ENCODE results near the gene MCCC1.

Gene MCCC1

DNA sequence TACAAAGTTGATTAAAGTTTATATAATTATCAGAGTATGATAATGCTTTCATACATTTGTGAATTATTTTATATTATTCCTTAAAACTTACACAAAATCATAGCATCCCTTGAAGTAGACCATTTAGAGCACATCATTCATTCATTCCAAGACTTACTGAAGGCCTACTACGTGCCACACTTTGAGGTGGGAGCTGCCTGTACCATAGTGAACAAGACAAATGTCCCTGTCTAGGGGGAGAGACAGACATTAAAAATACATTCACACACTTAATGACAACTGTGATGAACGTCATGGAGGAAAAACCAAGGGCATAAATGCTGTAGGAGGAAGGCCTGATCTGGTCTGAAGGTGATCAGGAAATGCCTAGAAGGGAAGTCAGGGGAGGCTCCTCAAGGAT is 12.1 kb downstream of the MCCC1 start:
- TF ChIP-seq PPARA (CRISPR knock-in tag; IDR thresholded peaks at IDR 0.05; ENCODE audit: borderline replicate concordance) (no peak), OSR1 (CRISPR knock-in tag; IDR thresholded peaks at IDR 0.05) (no peak), ISL1 (CRISPR knock-in tag; IDR thresholded peaks at IDR 0.05) (no peak), ARNTL (CRISPR knock-in tag; IDR thresholded peaks at IDR 0.05; ENCODE audit: borderline replicate concordance, low read depth) (no peak), ZC3H10 (CRISPR knock-in tag; IDR thresholded peaks at IDR 0.05) (no peak), ESRRG (CRISPR knock-in tag; IDR thresholded peaks at IDR 0.05) (no peak), SNAI2 (CRISPR knock-in tag; IDR thresholded peaks at IDR 0.05) (no peak), ZFP3 (CRISPR knock-in tag; IDR thresholded peaks at IDR 0.05) (no peak), TOX (CRISPR knock-in tag; IDR thresholded peaks at IDR 0.05; ENCODE audit: borderline replicate concordance) (no peak), ZFP30 (CRISPR knock-in tag; IDR thresholded peaks at IDR 0.05) (no peak), BACH2 (CRISPR knock-in tag; IDR thresholded peaks at IDR 0.05; ENCODE audit: borderline replicate concordance) (no peak), ZNF565 (CRISPR knock-in tag; conservative IDR thresholded peaks at IDR 0.05; ENCODE audit: low read depth) (no peak), RARB (CRISPR knock-in tag; IDR thresholded peaks at IDR 0.05) (no peak), ZNF8 (CRISPR knock-in tag; IDR thresholded peaks at IDR 0.05) (no peak), ZNF70 (CRISPR knock-in tag; IDR thresholded peaks at IDR 0.05) (no peak)
- TF ChIP-seq, protein P1, sequence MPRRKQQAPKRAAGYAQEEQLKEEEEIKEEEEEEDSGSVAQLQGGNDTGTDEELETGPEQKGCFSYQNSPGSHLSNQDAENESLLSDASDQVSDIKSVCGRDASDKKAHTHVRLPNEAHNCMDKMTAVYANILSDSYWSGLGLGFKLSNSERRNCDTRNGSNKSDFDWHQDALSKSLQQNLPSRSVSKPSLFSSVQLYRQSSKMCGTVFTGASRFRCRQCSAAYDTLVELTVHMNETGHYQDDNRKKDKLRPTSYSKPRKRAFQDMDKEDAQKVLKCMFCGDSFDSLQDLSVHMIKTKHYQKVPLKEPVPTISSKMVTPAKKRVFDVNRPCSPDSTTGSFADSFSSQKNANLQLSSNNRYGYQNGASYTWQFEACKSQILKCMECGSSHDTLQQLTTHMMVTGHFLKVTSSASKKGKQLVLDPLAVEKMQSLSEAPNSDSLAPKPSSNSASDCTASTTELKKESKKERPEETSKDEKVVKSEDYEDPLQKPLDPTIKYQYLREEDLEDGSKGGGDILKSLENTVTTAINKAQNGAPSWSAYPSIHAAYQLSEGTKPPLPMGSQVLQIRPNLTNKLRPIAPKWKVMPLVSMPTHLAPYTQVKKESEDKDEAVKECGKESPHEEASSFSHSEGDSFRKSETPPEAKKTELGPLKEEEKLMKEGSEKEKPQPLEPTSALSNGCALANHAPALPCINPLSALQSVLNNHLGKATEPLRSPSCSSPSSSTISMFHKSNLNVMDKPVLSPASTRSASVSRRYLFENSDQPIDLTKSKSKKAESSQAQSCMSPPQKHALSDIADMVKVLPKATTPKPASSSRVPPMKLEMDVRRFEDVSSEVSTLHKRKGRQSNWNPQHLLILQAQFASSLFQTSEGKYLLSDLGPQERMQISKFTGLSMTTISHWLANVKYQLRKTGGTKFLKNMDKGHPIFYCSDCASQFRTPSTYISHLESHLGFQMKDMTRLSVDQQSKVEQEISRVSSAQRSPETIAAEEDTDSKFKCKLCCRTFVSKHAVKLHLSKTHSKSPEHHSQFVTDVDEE (CRISPR knock-in tag; IDR thresholded peaks at IDR 0.05): no peak
- TF ChIP-seq, protein P2, sequence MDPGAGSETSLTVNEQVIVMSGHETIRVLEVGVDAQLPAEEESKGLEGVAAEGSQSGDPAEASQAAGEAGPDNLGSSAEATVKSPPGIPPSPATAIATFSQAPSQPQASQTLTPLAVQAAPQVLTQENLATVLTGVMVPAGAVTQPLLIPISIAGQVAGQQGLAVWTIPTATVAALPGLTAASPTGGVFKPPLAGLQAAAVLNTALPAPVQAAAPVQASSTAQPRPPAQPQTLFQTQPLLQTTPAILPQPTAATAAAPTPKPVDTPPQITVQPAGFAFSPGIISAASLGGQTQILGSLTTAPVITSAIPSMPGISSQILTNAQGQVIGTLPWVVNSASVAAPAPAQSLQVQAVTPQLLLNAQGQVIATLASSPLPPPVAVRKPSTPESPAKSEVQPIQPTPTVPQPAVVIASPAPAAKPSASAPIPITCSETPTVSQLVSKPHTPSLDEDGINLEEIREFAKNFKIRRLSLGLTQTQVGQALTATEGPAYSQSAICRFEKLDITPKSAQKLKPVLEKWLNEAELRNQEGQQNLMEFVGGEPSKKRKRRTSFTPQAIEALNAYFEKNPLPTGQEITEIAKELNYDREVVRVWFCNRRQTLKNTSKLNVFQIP (CRISPR knock-in tag; IDR thresholded peaks at IDR 0.05; ENCODE audit: borderline replicate concordance, low read depth): no peak
- TF ChIP-seq, protein P3, sequence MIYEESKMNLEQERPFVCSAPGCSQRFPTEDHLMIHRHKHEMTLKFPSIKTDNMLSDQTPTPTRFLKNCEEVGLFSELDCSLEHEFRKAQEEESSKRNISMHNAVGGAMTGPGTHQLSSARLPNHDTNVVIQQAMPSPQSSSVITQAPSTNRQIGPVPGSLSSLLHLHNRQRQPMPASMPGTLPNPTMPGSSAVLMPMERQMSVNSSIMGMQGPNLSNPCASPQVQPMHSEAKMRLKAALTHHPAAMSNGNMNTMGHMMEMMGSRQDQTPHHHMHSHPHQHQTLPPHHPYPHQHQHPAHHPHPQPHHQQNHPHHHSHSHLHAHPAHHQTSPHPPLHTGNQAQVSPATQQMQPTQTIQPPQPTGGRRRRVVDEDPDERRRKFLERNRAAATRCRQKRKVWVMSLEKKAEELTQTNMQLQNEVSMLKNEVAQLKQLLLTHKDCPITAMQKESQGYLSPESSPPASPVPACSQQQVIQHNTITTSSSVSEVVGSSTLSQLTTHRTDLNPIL (CRISPR knock-in tag; IDR thresholded peaks at IDR 0.05; ENCODE audit: low read depth): no peak
- TF ChIP-seq, protein P4, sequence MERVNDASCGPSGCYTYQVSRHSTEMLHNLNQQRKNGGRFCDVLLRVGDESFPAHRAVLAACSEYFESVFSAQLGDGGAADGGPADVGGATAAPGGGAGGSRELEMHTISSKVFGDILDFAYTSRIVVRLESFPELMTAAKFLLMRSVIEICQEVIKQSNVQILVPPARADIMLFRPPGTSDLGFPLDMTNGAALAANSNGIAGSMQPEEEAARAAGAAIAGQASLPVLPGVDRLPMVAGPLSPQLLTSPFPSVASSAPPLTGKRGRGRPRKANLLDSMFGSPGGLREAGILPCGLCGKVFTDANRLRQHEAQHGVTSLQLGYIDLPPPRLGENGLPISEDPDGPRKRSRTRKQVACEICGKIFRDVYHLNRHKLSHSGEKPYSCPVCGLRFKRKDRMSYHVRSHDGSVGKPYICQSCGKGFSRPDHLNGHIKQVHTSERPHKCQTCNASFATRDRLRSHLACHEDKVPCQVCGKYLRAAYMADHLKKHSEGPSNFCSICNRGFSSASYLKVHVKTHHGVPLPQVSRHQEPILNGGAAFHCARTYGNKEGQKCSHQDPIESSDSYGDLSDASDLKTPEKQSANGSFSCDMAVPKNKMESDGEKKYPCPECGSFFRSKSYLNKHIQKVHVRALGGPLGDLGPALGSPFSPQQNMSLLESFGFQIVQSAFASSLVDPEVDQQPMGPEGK (CRISPR knock-in tag; IDR thresholded peaks at IDR 0.05; ENCODE audit: borderline replicate concordance): no peak
- no peak for ATAC-seq

DNA sequence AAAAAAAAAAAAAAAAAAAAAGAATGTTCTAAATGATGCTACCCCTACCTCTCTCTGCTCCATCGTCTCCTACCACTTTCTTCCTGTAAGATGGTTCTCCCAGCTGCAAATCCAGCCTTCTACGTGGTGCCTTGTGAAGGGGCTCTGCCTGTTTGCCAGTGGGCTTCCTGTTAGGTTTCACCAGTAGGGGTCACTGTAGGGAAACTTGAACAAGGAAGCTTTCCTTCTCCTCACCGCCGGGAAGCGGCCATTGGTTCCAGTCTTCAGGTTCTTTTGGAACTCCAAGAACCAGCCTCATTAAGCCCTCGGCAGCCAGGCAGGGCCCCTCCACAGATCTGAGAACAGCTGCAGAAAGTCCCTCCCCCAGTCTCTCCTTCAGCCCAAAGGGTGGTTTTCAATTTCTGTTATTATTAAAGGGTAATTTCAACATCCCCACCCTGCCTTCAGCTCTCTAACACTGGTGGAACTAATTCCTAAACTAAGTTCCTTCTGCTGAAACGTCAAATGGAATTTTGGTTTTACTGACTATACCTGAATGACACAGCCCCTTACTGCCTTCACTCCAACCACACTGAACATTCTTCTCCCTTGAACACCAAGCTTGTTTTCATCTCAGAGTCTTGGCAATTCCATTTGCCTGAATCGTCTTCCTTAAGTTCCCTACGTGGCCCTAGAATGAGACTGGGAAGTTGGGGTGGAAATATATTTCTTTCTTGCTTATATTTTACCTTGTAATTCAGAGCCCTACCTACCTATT is 13.5 kb downstream of the MCCC1 start:
- TF ChIP-seq RARB (CRISPR knock-in tag; IDR thresholded peaks at IDR 0.05) (no peak), SNAI2 (CRISPR knock-in tag; IDR thresholded peaks at IDR 0.05) (no peak), ZNF8 (CRISPR knock-in tag; IDR thresholded peaks at IDR 0.05) (no peak), ZNF70 (CRISPR knock-in tag; IDR thresholded peaks at IDR 0.05) (no peak), ZC3H10 (CRISPR knock-in tag; IDR thresholded peaks at IDR 0.05) (no peak), OSR1 (CRISPR knock-in tag; IDR thresholded peaks at IDR 0.05) (no peak), ZFP30 (CRISPR knock-in tag; IDR thresholded peaks at IDR 0.05) (no peak), BACH2 (CRISPR knock-in tag; IDR thresholded peaks at IDR 0.05; ENCODE audit: borderline replicate concordance) (no peak), ISL1 (CRISPR knock-in tag; IDR thresholded peaks at IDR 0.05) (no peak), ESRRG (CRISPR knock-in tag; IDR thresholded peaks at IDR 0.05) (no peak), TCF4 (CRISPR knock-in tag; IDR thresholded peaks at IDR 0.05; ENCODE audit: borderline replicate concordance) (no peak), ARNTL (CRISPR knock-in tag; IDR thresholded peaks at IDR 0.05; ENCODE audit: borderline replicate concordance, low read depth) (no peak), ZNF565 (CRISPR knock-in tag; conservative IDR thresholded peaks at IDR 0.05; ENCODE audit: low read depth) (no peak), PPARA (CRISPR knock-in tag; IDR thresholded peaks at IDR 0.05; ENCODE audit: borderline replicate concordance) (no peak)
- TF ChIP-seq, protein P1 (CRISPR knock-in tag; IDR thresholded peaks at IDR 0.05): no peak
- TF ChIP-seq, protein P3 (CRISPR knock-in tag; IDR thresholded peaks at IDR 0.05; ENCODE audit: low read depth): no peak
- ATAC-seq: no peak

Data from SK-N-SH treated with all-trans-retinoic acid at 6 μM for 48 hours (cell line).